ENCODE measurements around the gene TTYH3.
"Not testable (repeated sequence)": the region's sequence is repeated elsewhere in the genome, so short reads cannot be mapped to it uniquely, and the experiment has no call there.

TTYH3 gene

GRCh38 chr7:2668401-2668800 is 36.6 kb downstream of the TTYH3 start:
- no peak overlapping the region for H2BK120ac ChIP-seq (ENCODE audit: insufficient read depth, low read length, poor library complexity)
- peaks cover 3 to 7% of the 10 kb centered on the region in 2 experiments for H3K4me1 ChIP-seq (ENCODE audit: control insufficient read depth in 1 of 2, insufficient read depth in 2 of 2, low read length in 2 of 2)
- H3K79me1 ChIP-seq (ENCODE audit: low read length), result no peaks in the 10 kb centered on the region
- H4K12ac ChIP-seq (ENCODE audit: low read depth, low read length), result no peak overlapping the region
- H3K23ac ChIP-seq (ENCODE audit: low read length), result no peak overlapping the region
- no peaks in the 10 kb centered on the region for H3K79me2 ChIP-seq (ENCODE audit: control insufficient read depth, insufficient read depth, low read length, poor library complexity)
- no peak overlapping the region for H4K91ac ChIP-seq (ENCODE audit: low read depth, low read length)
- H3K9ac ChIP-seq (ENCODE audit: low read length), result no peak overlapping the region
- no peak overlapping the region for H3K4ac ChIP-seq (ENCODE audit: low read depth, low read length)
- no peak overlapping the region for H3K18ac ChIP-seq (ENCODE audit: low read length)
- no peak overlapping the region for H2AFZ ChIP-seq (ENCODE audit: insufficient read depth, low read length, poor library complexity)
- H3K4me2 ChIP-seq (ENCODE audit: low read length), result no peak overlapping the region
- H4K8ac ChIP-seq (ENCODE audit: low read depth, low read length), result no peak overlapping the region
- H3K9me3 ChIP-seq (ENCODE audit: insufficient read depth, low read depth, low read length), result no peaks in the 10 kb centered on the region
- H3K14ac ChIP-seq (ENCODE audit: low read length), result no peak overlapping the region
- no peak overlapping the region for H3K27ac ChIP-seq (ENCODE audit: low read depth, low read length)
- H3K27me3 ChIP-seq (ENCODE audit: insufficient read depth, low read length), result no peaks in the 10 kb centered on the region
- H2BK5ac ChIP-seq (ENCODE audit: low read depth, low read length, poor library complexity), result no peak overlapping the region
- no CpG with 5 or more reads among the region's 6 CpGs for WGBS (ENCODE audit: extremely low coverage, insufficient coverage, insufficient read length)
- H3K36me3 ChIP-seq (ENCODE audit: control insufficient read depth in 1 of 2, insufficient read depth in 2 of 2, low read length in 2 of 2), result no peaks in the 10 kb centered on the region
- peak; percentile 72 to 79 for DNase-seq
- peak overlapping the region; percentile 6 for H2BK12ac ChIP-seq (ENCODE audit: low read length)
- peak overlapping the region; percentile 49 for H2AK5ac ChIP-seq (ENCODE audit: low read length)
- no peak overlapping the region for H3K4me3 ChIP-seq (ENCODE audit: low read depth, low read length)

GRCh38 chr7:2670171-2670570 is 38.4 kb downstream of the TTYH3 start:
- Histone ChIP-seq H2AFZ (ENCODE audit: insufficient read depth, low read length, poor library complexity) (no peak overlapping the region), H4K12ac (ENCODE audit: low read depth, low read length) (no peak overlapping the region), H2BK120ac (ENCODE audit: insufficient read depth, low read length, poor library complexity) (no peak overlapping the region), H3K18ac (ENCODE audit: low read length) (no peak overlapping the region), H2BK12ac (ENCODE audit: low read length) (no peak overlapping the region), H3K36me3 (ENCODE audit: control insufficient read depth in 1 of 2, insufficient read depth in 2 of 2, low read length in 2 of 2) (no peaks in the 10 kb centered on the region), H3K4me2 (ENCODE audit: low read length) (no peak overlapping the region), H3K4me3 (ENCODE audit: low read depth, low read length) (no peak overlapping the region), H3K27me3 (ENCODE audit: insufficient read depth, low read length) (no peaks in the 10 kb centered on the region), H3K4ac (ENCODE audit: low read depth, low read length) (no peak overlapping the region), H2AK5ac (ENCODE audit: low read length) (no peak overlapping the region), H3K9me3 (ENCODE audit: insufficient read depth, low read depth, low read length) (peaks cover 3% of the 10 kb centered on the region), H2BK5ac (ENCODE audit: low read depth, low read length, poor library complexity) (no peak overlapping the region), H3K9ac (ENCODE audit: low read length) (no peak overlapping the region), H3K4me1 (ENCODE audit: control insufficient read depth in 1 of 2, insufficient read depth in 2 of 2, low read length in 2 of 2) (peaks cover 3 to 7% of the 10 kb centered on the region in 2 experiments), H3K79me2 (ENCODE audit: control insufficient read depth, insufficient read depth, low read length, poor library complexity) (no peaks in the 10 kb centered on the region), H4K8ac (ENCODE audit: low read depth, low read length) (no peak overlapping the region), H4K91ac (ENCODE audit: low read depth, low read length) (no peak overlapping the region), H3K79me1 (ENCODE audit: low read length) (no peaks in the 10 kb centered on the region), H3K27ac (ENCODE audit: low read depth, low read length) (no peak overlapping the region), H3K23ac (ENCODE audit: low read length) (no peak overlapping the region), H3K14ac (ENCODE audit: low read length) (no peak overlapping the region)
- no peak for DNase-seq
- WGBS (ENCODE audit: extremely low coverage, insufficient coverage, insufficient read length), result no CpG with 5 or more reads among the region's 13 CpGs

GRCh38 chr7:2670720-2671391 is 39.1 kb downstream of the TTYH3 start:
- Histone ChIP-seq H4K8ac (ENCODE audit: low read depth, low read length) (no peak overlapping the region), H3K9me3 (ENCODE audit: insufficient read depth, low read depth, low read length) (peaks cover 7% of the 10 kb centered on the region), H3K9ac (ENCODE audit: low read length) (no peak overlapping the region), H3K23ac (ENCODE audit: low read length) (no peak overlapping the region), H3K14ac (ENCODE audit: low read length) (no peak overlapping the region), H3K4me2 (ENCODE audit: low read length) (no peak overlapping the region), H4K91ac (ENCODE audit: low read depth, low read length) (no peak overlapping the region), H2BK120ac (ENCODE audit: insufficient read depth, low read length, poor library complexity) (no peak overlapping the region), H2BK12ac (ENCODE audit: low read length) (no peak overlapping the region), H2AK5ac (ENCODE audit: low read length) (peak overlapping the region; percentile 71), H2AFZ (ENCODE audit: insufficient read depth, low read length, poor library complexity) (no peak overlapping the region), H3K4me1 (ENCODE audit: control insufficient read depth in 1 of 2, insufficient read depth in 2 of 2, low read length in 2 of 2) (peaks cover 3 to 7% of the 10 kb centered on the region in 2 experiments), H3K27me3 (ENCODE audit: insufficient read depth, low read length) (no peaks in the 10 kb centered on the region), H3K79me1 (ENCODE audit: low read length) (no peaks in the 10 kb centered on the region), H3K27ac (ENCODE audit: low read depth, low read length) (no peak overlapping the region), H3K36me3 (ENCODE audit: control insufficient read depth in 1 of 2, insufficient read depth in 2 of 2, low read length in 2 of 2) (no peaks in the 10 kb centered on the region), H3K18ac (ENCODE audit: low read length) (no peak overlapping the region), H2BK5ac (ENCODE audit: low read depth, low read length, poor library complexity) (no peak overlapping the region), H4K12ac (ENCODE audit: low read depth, low read length) (no peak overlapping the region), H3K4ac (ENCODE audit: low read depth, low read length) (no peak overlapping the region), H3K79me2 (ENCODE audit: control insufficient read depth, insufficient read depth, low read length, poor library complexity) (no peaks in the 10 kb centered on the region), H3K4me3 (ENCODE audit: low read depth, low read length) (no peak overlapping the region)
- WGBS (ENCODE audit: extremely low coverage, insufficient coverage, insufficient read length), result no CpG with 5 or more reads among the region's 25 CpGs
- peak; percentile 69 to 80 for DNase-seq

GRCh38 chr7:2673214-2673613 is 41.4 kb downstream of the TTYH3 start:
- H3K4ac ChIP-seq (ENCODE audit: low read depth, low read length); H3K4me2 ChIP-seq (ENCODE audit: low read length); H4K91ac ChIP-seq (ENCODE audit: low read depth, low read length); H3K4me3 ChIP-seq (ENCODE audit: low read depth, low read length); H2BK5ac ChIP-seq (ENCODE audit: low read depth, low read length, poor library complexity); H2AK5ac ChIP-seq (ENCODE audit: low read length); H2BK120ac ChIP-seq (ENCODE audit: insufficient read depth, low read length, poor library complexity); H3K4me1 ChIP-seq (ENCODE audit: control insufficient read depth in 1 of 2, insufficient read depth in 2 of 2, low read length in 2 of 2); H3K79me1 ChIP-seq (ENCODE audit: low read length); H2BK12ac ChIP-seq (ENCODE audit: low read length); H3K9me3 ChIP-seq (ENCODE audit: insufficient read depth, low read depth, low read length); H3K14ac ChIP-seq (ENCODE audit: low read length); H3K9ac ChIP-seq (ENCODE audit: low read length); H4K8ac ChIP-seq (ENCODE audit: low read depth, low read length); H3K27ac ChIP-seq (ENCODE audit: low read depth, low read length); H3K79me2 ChIP-seq (ENCODE audit: control insufficient read depth, insufficient read depth, low read length, poor library complexity); H2AFZ ChIP-seq (ENCODE audit: insufficient read depth, low read length, poor library complexity); H4K12ac ChIP-seq (ENCODE audit: low read depth, low read length); H3K27me3 ChIP-seq (ENCODE audit: insufficient read depth, low read length); H3K18ac ChIP-seq (ENCODE audit: low read length); DNase-seq; H3K36me3 ChIP-seq (ENCODE audit: control insufficient read depth in 1 of 2, insufficient read depth in 2 of 2, low read length in 2 of 2); H3K23ac ChIP-seq (ENCODE audit: low read length): not testable (repeated sequence)
- no CpG with 5 or more reads among the region's 6 CpGs for WGBS (ENCODE audit: extremely low coverage, insufficient coverage, insufficient read length)
